K562 (cell line): ENCODE data around the gene GAPDHS. TPM values are rescaled to one million over a fixed set of nuclear protein-coding genes. Genes with fewer than 3 reads are reported as not detected.

Source experiments
- ATAC-seq: fragments of 200-7000 bp; cut with Tn5 transposase; 3 replicates; pipeline ENCODE4 v1.9.1; 2020; ENCODE audit warnings: moderate library complexity
- BruUV-seq: library from RNA; stranded (reverse); fragments of 400-500 nt; replicated peaks from 2 replicates; lab custom pipeline; 2021; lab: Mats Ljungman, UMichigan
- CTCF ChIA-PET: fragments of 300-600 bp; formaldehyde crosslinking; extraction: SDS; loops from one replicate; lab custom pipeline; 2021; ENCODE audit warnings: low intra/inter-chr PET ratio; lab: Yijun Ruan, JAX
- POLR2A ChIA-PET: fragments of 300-600, 350-650 bp; sonication (Branson Sonifier 250); formaldehyde crosslinking; extraction: SDS; loops from one replicate; lab custom pipeline; 2021; ENCODE audit warnings: antibody characterized with exemption, inconsistent platforms; lab: Yijun Ruan, JAX
- DNase-seq, 4 experiments: peaks; one replicate each; pipeline versions ENCODE4 v3.0.0 to v3.0.0-alpha.2; 2011 to 2018; ENCODE audit warnings: low spot score in 3 of 4, mixed read lengths in 3 of 4; ENCODE audit errors: extremely low read depth in 1 of 4
- FAIRE-seq: peaks from 2 replicates; lab custom pipeline; 2011; peaks lifted over from hg19 to GRCh38; lab: Jason Lieb, UNC
- H2AFZ ChIP-seq: 2 replicates; pipeline ENCODE4 v1.6.0; 2011; ENCODE audit warnings: low read depth, low read length, control low read depth, inconsistent platforms
- H3K27ac ChIP-seq: fragments of 200-600 bp; 3 replicates; pipeline ENCODE4 v1.8.0; 2011; ENCODE audit warnings: low read depth, mild to moderate bottlenecking, control low read depth, inconsistent platforms, low read length, moderate library complexity, mixed read lengths; ENCODE audit errors: extremely low read depth
- H3K27me3 ChIP-seq, 2 experiments: fragments of 300-600 bp in 1 of 2; 2 replicates in 1 of 2; 3 replicates in 1 of 2; pipeline versions ENCODE4 v1.6.0 to v1.8.0; 2011; ENCODE audit warnings: inconsistent platforms in 2 of 2, low read length in 2 of 2, mild to moderate bottlenecking in 1 of 2, mixed read lengths in 1 of 2, moderate library complexity in 1 of 2; ENCODE audit not compliant: control insufficient read depth in 2 of 2, insufficient read depth in 2 of 2
- H3K36me3 ChIP-seq: fragments of 300-600 bp; 3 replicates; pipeline ENCODE4 v1.8.0; 2011; ENCODE audit warnings: mild to moderate bottlenecking, low read length, inconsistent platforms; ENCODE audit not compliant: control insufficient read depth, insufficient read depth
- H3K4me1 ChIP-seq, 2 experiments: fragments of 200-600 bp in 1 of 2; replicated peaks in 1 of 2; 2 replicates in 1 of 2; 3 replicates in 1 of 2; pipeline versions ENCODE4 v1.5.1 to v1.8.0; 2011; ENCODE audit warnings: inconsistent platforms in 2 of 2, low read length in 2 of 2, mild to moderate bottlenecking in 1 of 2, mixed read lengths in 1 of 2, moderate library complexity in 1 of 2; ENCODE audit not compliant: control insufficient read depth in 2 of 2, insufficient read depth in 2 of 2
- H3K4me2 ChIP-seq: 2 replicates; pipeline ENCODE4 v1.6.1; 2011; ENCODE audit warnings: low read length, control low read depth, inconsistent platforms, mixed read lengths; ENCODE audit not compliant: insufficient read depth
- H3K4me3 ChIP-seq: fragments of 200-600 bp; sonication (generic), shearing (Covaris generic); 2 replicates; pipeline ENCODE4 v1.5.1; 2016; ENCODE audit warnings: control low read depth, inconsistent platforms
- H3K79me2 ChIP-seq: fragments of 200-600 bp; 3 replicates; pipeline ENCODE4 v1.8.0; 2011; ENCODE audit warnings: low read length, inconsistent platforms; ENCODE audit not compliant: control insufficient read depth, insufficient read depth
- H3K9ac ChIP-seq, 2 experiments: 2 replicates each; pipeline versions ENCODE4 v1.6.0 to v1.6.1; 2011; ENCODE audit warnings: low read depth in 2 of 2, low read length in 2 of 2, control low read depth in 1 of 2, inconsistent platforms in 1 of 2, mild to moderate bottlenecking in 1 of 2, mixed read lengths in 1 of 2; ENCODE audit not compliant: insufficient read depth in 1 of 2
- H3K9me1 ChIP-seq: one replicate; pipeline ENCODE4 v1.6.0; 2011; ENCODE audit warnings: inconsistent platforms, mild to moderate bottlenecking, low read length, moderate library complexity; ENCODE audit not compliant: control insufficient read depth, insufficient read depth
- H3K9me3 ChIP-seq: replicated peaks from 2 replicates; pipeline ENCODE4 v1.5.1; 2011; ENCODE audit warnings: low read depth, low read length, inconsistent platforms; ENCODE audit not compliant: control insufficient read depth, insufficient read depth
- H4K20me1 ChIP-seq: replicated peaks from 2 replicates; pipeline ENCODE4 v1.6.1; 2011; ENCODE audit warnings: low read length, inconsistent platforms, mixed read lengths; ENCODE audit not compliant: control insufficient read depth, insufficient read depth
- EGR1 ChIP-seq: fragments of 450-650 bp; conservative IDR thresholded peaks from 2 replicates; pipeline ENCODE4 v1.6.1; 2017; ENCODE audit warnings: mild to moderate bottlenecking
- FOXM1 ChIP-seq, 2 experiments: fragments of 450-650 bp in 1 of 2; sonication (generic) in 1 of 2; formaldehyde crosslinking in 1 of 2; IDR thresholded peaks; 2 replicates each; pipeline versions ENCODE4 v1.6.1 to v1.9.0; 2017 to 2022; ENCODE audit warnings: low read depth in 2 of 2, mild to moderate bottlenecking in 2 of 2, missing genetic modification reagents in 1 of 2, moderate library complexity in 1 of 2
- FOXP1 ChIP-seq: sonication (generic); formaldehyde crosslinking; IDR thresholded peaks from 2 replicates; pipeline ENCODE4 v1.8.0; 2022; ENCODE audit warnings: mild to moderate bottlenecking, missing genetic modification reagents
- HCFC1 ChIP-seq: IDR thresholded peaks from 2 replicates; pipeline ENCODE4 v1.6.1; 2012; ENCODE audit warnings: low read depth, low read length, improper control_type of control experiment
- HMGN3 ChIP-seq: IDR thresholded peaks from 2 replicates; pipeline ENCODE4 v1.6.1; 2011; ENCODE audit warnings: borderline replicate concordance, low read depth, mild to moderate bottlenecking, mixed read lengths, low read length; ENCODE audit not compliant: insufficient read length; ENCODE audit errors: extremely low read depth
- HNRNPUL1 ChIP-seq: fragments of 200-400 bp; formaldehyde crosslinking; IDR thresholded peaks from 2 replicates; pipeline ENCODE4 v1.6.1; 2017; ENCODE audit warnings: low read length
- MXI1 ChIP-seq: IDR thresholded peaks from 2 replicates; pipeline ENCODE4 v1.6.1; 2011; ENCODE audit warnings: low read depth, mild to moderate bottlenecking, improper control_type of control experiment, low read length
- MYC ChIP-seq, 2 experiments: fragments of 250-450 bp in 1 of 2; sonication (Bioruptor Pico) in 1 of 2; IDR thresholded peaks; 2 replicates each; pipeline versions ENCODE4 v1.5.1 to v1.6.1; 2012 to 2021; ENCODE audit warnings: low read depth in 2 of 2, borderline replicate concordance in 1 of 2, improper control_type of control experiment in 1 of 2, low read length in 1 of 2, mild to moderate bottlenecking in 1 of 2, moderate library complexity in 1 of 2
- NFIC ChIP-seq: fragments of 450-650 bp; IDR thresholded peaks from 2 replicates; pipeline ENCODE4 v1.6.1; 2017; ENCODE audit warnings: mild to moderate bottlenecking, inconsistent platforms
- SP1 ChIP-seq: sonication (generic); formaldehyde crosslinking; IDR thresholded peaks from 2 replicates; pipeline ENCODE4 v1.8.1; 2022; ENCODE audit warnings: mild to moderate bottlenecking, missing genetic modification reagents
- TAF9B ChIP-seq: fragments of 450-650 bp; IDR thresholded peaks from 2 replicates; pipeline ENCODE4 v1.6.1; 2018; ENCODE audit warnings: mild to moderate bottlenecking; ENCODE audit not compliant: partially characterized antibody
- ZBTB7A ChIP-seq: IDR thresholded peaks from 2 replicates; pipeline ENCODE4 v1.6.1; 2011; ENCODE audit warnings: low read depth, mild to moderate bottlenecking, low read length, moderate library complexity, borderline replicate concordance; ENCODE audit not compliant: control insufficient read depth
- ZNF584 ChIP-seq: fragments of 200-800 bp; sonication (Bioruptor generic); IDR thresholded peaks from 2 replicates; pipeline ENCODE4 v1.6.1; 2016; ENCODE audit warnings: low read depth, mild to moderate bottlenecking, missing genetic modification characterization, missing compliant biosample characterization
- WGBS: fragments of 100-300 bp; shearing (Covaris generic); methylation state at CpG from one replicate; pipeline ENCODE4 v1.1.6; 2016; ENCODE audit warnings: low coverage, mixed read lengths; ENCODE audit not compliant: insufficient coverage; ENCODE audit errors: missing lambda C conversion rate; 5-methylcytosine and 5-hydroxymethylcytosine counted together
- in situ Hi-C: fragments of 300-500 bp; cut with MboI; formaldehyde crosslinking; loops from 4 replicates; pipeline ENCODE4 v1.15.0; 2018; ENCODE audit warnings: inconsistent platforms, mixed read lengths
- intact Hi-C: fragments of 100-400 bp; cut with micrococcal nuclease; formaldehyde crosslinking; loops from 2 replicates; pipeline ENCODE4 v1.14.2; 2022
- polyA plus RNA-seq, 8 experiments: library from polyadenylated mRNA; depleted of rRNA in 4 of 8; stranded (reverse) in 5 of 8; unstranded in 3 of 8; fragments of >200 nt; fragmentation: Nextera tagmentation in 2 of 8; fragmentation: Illumina TruSeq in 1 of 8; extraction: Ambion mirVana in 2 of 8; extraction: Trizol in 1 of 8; gene quantifications; 2 replicates each; pipeline versions ENCODE4 v1.2.1 to v1.2.3, GENCODE V29; 2011 to 2014; ENCODE audit warnings: inconsistent platforms in 1 of 8, missing spikeins in 1 of 8
- total RNA-seq, 7 experiments: library from RNA; depleted of rRNA in 6 of 7; stranded (reverse); fragments of >200 nt in 6 of 7; fragmentation: Illumina TruSeq in 2 of 7; extraction: Trizol in 2 of 7; gene quantifications; 2 replicates each; pipeline versions ENCODE4 v1.2.1 to v1.2.3, GENCODE V29; 2011 to 2021; ENCODE audit warnings: low replicate concordance in 1 of 7
- TF ChIP-seq, protein P1 (sequence below), 2 experiments: fragments of 450-650 bp; conservative IDR thresholded peaks; 2 replicates each; pipeline ENCODE4 v1.6.1; 2017; ENCODE audit warnings: mild to moderate bottlenecking in 2 of 2, moderate library complexity in 2 of 2
- TF ChIP-seq, protein P2 (sequence below): fragments of 450-650 bp; IDR thresholded peaks from 2 replicates; pipeline ENCODE4 v1.6.1; 2016; ENCODE audit warnings: borderline replicate concordance

GAPDHS gene
- total and polyA plus RNA-seq, 9 of the 15 experiments (the other 6 are each of a cell fraction or from before 2014, with no cell fraction given), result 0.08 to 0.12 TPM; not detected in 7

DNA sequence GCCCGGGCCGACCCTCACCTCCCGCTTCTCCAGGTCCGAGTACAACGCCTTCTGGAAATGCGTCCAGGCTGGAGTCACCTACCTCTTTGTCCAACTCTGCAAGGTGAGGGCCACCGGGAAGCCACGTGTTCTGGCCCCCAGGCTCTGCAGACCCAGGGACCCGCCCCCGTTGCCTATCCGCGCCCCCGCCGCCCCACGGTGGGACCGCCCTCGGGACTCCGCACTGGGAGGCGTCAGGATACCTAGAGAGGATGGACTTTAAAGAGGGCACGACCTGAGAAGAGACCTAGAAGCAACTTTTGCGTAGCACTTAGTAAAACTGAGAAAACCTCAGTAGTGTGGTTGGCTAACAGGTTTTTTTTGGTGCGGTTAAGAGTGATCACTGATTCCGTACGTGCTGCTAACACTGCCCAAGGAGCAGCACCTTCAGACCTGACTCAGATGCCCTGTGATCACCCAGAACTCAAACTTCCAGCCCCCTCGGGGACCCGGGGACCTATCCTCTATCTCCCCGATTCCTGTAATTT, 12.7 kb downstream of the GAPDHS start:
- Histone ChIP-seq H3K4me2 (peak overlapping the region; percentile 100), H3K9me3 (no peaks in the 10 kb centered on the region), H3K9me1 (peaks cover 13% of the 10 kb centered on the region), H3K9ac (peak overlapping the region; percentile 93), H3K79me2 (peaks cover 36% of the 10 kb centered on the region), H3K4me3 (peak overlapping the region; percentile 96), H3K4me1 (peaks cover 16 to 40% of the 10 kb centered on the region in 2 experiments; a peak in 4 of 5 replicates), H3K36me3 (peaks cover 56% of the 10 kb centered on the region; the same call in 2 of the 3 replicates), H2AFZ (peak overlapping the region; percentile 97), H4K20me1 (peaks cover 9% of the 10 kb centered on the region), H3K27ac (peak overlapping the region; percentile 90), H3K27me3 (no peaks in the 10 kb centered on the region)
- intact Hi-C loops, result no loop called here
- DNase-seq (peak; percentile 71 to 89 (median 84)), ATAC-seq (peak; percentile 67), FAIRE-seq (peak; percentile 77)
- no TSS peak for BruUV-seq
- CTCF ChIA-PET, result interaction anchor here (0.6 to 1.5 kb wide), 2 partner anchors 97 to 171 kb away, joined by 3 to 4 read pairs; no protein-coding TSS in a partner anchor
- WGBS, result under 1% methylated on average over 20 of the region's 27 CpGs
- in situ Hi-C loops, result no loop called here
- POLR2A ChIA-PET, result no interaction called here
- TF ChIP-seq EGR1, result peak; percentile 76
- TF ChIP-seq MYC (IDR thresholded peaks at IDR 0.05; ENCODE audit: low read depth, low read length), result no peak
- 0 out of 2 replicates have a peak, but pooled peaks have one; percentile 20 for TF ChIP-seq MYC (CRISPR knock-in tag; IDR thresholded peaks at IDR 0.05; ENCODE audit: borderline replicate concordance, low read depth)
- TF ChIP-seq HNRNPUL1, result no peak
- TF ChIP-seq, protein P1, sequence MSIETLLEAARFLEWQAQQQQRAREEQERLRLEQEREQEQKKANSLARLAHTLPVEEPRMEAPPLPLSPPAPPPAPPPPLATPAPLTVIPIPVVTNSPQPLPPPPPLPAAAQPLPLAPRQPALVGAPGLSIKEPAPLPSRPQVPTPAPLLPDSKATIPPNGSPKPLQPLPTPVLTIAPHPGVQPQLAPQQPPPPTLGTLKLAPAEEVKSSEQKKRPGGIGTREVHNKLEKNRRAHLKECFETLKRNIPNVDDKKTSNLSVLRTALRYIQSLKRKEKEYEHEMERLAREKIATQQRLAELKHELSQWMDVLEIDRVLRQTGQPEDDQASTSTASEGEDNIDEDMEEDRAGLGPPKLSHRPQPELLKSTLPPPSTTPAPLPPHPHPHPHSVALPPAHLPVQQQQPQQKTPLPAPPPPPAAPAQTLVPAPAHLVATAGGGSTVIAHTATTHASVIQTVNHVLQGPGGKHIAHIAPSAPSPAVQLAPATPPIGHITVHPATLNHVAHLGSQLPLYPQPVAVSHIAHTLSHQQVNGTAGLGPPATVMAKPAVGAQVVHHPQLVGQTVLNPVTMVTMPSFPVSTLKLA (conservative IDR thresholded peaks at IDR 0.05), result peak; percentile 85 to 88
- TF ChIP-seq MXI1, result peak; percentile 57; the same call in 1 of the 2 replicates
- TF ChIP-seq NFIC, result 0 out of 2 replicates have a peak, but pooled peaks have one; percentile 1
- no peak for TF ChIP-seq FOXM1 (IDR thresholded peaks at IDR 0.05; ENCODE audit: low read depth)
- 0 out of 2 replicates have a peak, but pooled peaks have one; percentile 13 for TF ChIP-seq FOXM1 (CRISPR knock-in tag; IDR thresholded peaks at IDR 0.05; ENCODE audit: low read depth)
- TF ChIP-seq, protein P2, sequence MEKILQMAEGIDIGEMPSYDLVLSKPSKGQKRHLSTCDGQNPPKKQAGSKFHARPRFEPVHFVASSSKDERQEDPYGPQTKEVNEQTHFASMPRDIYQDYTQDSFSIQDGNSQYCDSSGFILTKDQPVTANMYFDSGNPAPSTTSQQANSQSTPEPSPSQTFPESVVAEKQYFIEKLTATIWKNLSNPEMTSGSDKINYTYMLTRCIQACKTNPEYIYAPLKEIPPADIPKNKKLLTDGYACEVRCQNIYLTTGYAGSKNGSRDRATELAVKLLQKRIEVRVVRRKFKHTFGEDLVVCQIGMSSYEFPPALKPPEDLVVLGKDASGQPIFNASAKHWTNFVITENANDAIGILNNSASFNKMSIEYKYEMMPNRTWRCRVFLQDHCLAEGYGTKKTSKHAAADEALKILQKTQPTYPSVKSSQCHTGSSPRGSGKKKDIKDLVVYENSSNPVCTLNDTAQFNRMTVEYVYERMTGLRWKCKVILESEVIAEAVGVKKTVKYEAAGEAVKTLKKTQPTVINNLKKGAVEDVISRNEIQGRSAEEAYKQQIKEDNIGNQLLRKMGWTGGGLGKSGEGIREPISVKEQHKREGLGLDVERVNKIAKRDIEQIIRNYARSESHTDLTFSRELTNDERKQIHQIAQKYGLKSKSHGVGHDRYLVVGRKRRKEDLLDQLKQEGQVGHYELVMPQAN, result peak; percentile 78
- TF ChIP-seq ZBTB7A, result 0 out of 2 replicates have a peak, but pooled peaks have one; percentile 17
- TF ChIP-seq TAF9B, result no peak
- TF ChIP-seq ZNF584 (CRISPR knock-in tag), result no peak
- TF ChIP-seq SP1 (CRISPR knock-in tag), result 0 out of 2 replicates have a peak, but pooled peaks have one; percentile 4
- no peak for TF ChIP-seq HCFC1
- 0 out of 2 replicates have a peak, but pooled peaks have one; percentile 1 for TF ChIP-seq FOXP1
- TF ChIP-seq HMGN3, result peak; percentile 26
